HepG2 (cell line): ENCODE results near the gene CRHBP. TPM values are rescaled to one million over a fixed set of nuclear protein-coding genes. Genes with fewer than 3 reads are reported as not detected.

ENCODE experiments used
- BORCS8-MEF2B ChIP-seq: sonication (generic); formaldehyde crosslinking; IDR thresholded peaks from 2 replicates; pipeline ENCODE4 v1.8.0; 2022; ENCODE audit warnings: mild to moderate bottlenecking, missing genetic modification reagents
- HMGXB3 ChIP-seq: sonication (generic); formaldehyde crosslinking; IDR thresholded peaks from 2 replicates; pipeline ENCODE4 v1.4.0; 2020; ENCODE audit warnings: missing genetic modification reagents, borderline replicate concordance
- NFATC3 ChIP-seq: sonication (generic); formaldehyde crosslinking; IDR thresholded peaks from 2 replicates; pipeline ENCODE4 v1.5.1; 2020; ENCODE audit warnings: mild to moderate bottlenecking, missing genetic modification reagents
- TBX2 ChIP-seq: sonication (generic); formaldehyde crosslinking; IDR thresholded peaks from 2 replicates; pipeline ENCODE4 v1.5.0; 2020; ENCODE audit warnings: missing genetic modification reagents, mild to moderate bottlenecking, borderline replicate concordance
- ZNF207 ChIP-seq: fragments of 450-650 bp; IDR thresholded peaks from 2 replicates; pipeline ENCODE4 v1.6.1; 2016; ENCODE audit warnings: antibody characterized with exemption, borderline replicate concordance
- ZNF780A ChIP-seq: sonication (generic); formaldehyde crosslinking; IDR thresholded peaks from 2 replicates; pipeline ENCODE4 v1.8.0; 2022; ENCODE audit warnings: mild to moderate bottlenecking, missing genetic modification reagents, moderate library complexity
- polyA plus RNA-seq, 8 experiments: library from polyadenylated mRNA; depleted of rRNA in 3 of 8; stranded (reverse) in 7 of 8; unstranded in 1 of 8; fragments of >200 nt; fragmentation: Illumina TruSeq in 4 of 8; extraction: Trizol in 4 of 8; gene quantifications; 2 replicates each; pipeline versions ENCODE4 v1.2.1 to v1.2.3, GENCODE V29; 2011 to 2016; ENCODE audit warnings: low read depth in 4 of 8, missing spikeins in 1 of 8, mixed read lengths in 1 of 8; ENCODE audit not compliant: insufficient read depth in 1 of 8
- total RNA-seq, 5 experiments: library from RNA; depleted of rRNA; stranded (reverse); fragments of >200 nt; fragmentation: Illumina TruSeq; extraction: Trizol; gene quantifications; 2 replicates each; pipeline ENCODE4 v1.2.3, GENCODE V29; 2016; ENCODE audit warnings: low read depth in 1 of 5
- TF ChIP-seq, protein P1 (sequence below): IDR thresholded peaks from 2 replicates; pipeline ENCODE4 v1.6.1; 2016; ENCODE audit warnings: missing biosample characterization, missing genetic modification reagents, low read depth

Gene CRHBP
- total and polyA plus RNA-seq, 2 of the 13 experiments (the other 11 are each of a cell fraction or from before 2014, with no cell fraction given), result not detected

DNA sequence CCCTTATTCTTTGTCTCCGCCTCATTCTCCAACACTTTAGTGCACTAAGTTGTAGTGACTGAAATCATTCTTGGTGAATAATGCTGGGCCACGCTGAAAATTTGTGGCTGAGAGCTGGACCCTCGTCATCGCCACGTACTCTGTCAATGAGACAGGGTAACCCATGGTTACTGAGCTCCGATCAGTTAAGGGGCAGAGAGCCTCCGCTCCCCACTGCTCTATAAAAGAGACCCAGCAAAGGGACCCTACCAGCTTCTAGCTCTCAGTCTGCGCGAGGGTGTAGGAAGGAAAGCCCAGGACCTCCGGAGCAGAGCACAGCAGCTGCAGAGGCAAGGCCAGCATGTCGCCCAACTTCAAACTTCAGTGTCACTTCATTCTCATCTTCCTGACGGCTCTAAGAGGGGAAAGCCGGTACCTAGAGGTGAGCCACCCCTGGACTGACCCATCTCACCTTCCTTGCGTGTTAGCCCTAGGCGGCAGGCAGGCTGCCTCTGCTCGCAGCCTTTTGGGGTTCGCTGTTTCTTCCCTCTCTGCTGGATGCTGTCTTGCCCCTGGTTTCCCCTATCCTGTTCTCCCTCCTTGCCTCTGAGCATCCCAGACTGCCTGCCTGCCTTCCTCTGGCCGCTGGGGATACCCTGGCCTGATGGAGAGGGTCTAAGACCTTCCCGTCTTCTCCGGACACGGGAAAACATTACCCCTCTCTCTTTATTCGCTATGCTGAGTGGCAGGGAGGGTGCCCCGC is at the start of gene CRHBP (continued):
- TF ChIP-seq, protein P1, sequence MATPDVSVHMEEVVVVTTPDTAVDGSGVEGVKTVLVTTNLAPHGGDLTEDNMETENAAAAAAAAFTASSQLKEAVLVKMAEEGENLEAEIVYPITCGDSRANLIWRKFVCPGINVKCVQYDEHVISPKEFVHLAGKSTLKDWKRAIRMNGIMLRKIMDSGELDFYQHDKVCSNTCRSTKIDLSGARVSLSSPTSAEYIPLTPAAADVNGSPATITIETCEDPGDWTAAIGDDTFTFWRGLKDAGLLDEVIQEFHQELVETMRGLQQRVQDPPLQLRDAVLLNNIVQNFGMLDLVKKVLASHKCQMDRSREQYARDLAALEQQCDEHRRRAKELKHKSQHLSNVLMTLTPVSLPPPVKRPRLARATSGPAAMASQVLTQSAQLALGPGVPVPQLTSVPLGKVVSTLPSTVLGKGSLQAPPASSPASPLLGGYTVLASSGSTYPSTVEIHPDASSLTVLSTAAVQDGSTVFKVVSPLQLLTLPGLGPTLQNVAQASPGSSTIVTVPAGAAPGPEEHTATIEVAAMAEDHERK (CRISPR knock-in tag), result no peak
- TF ChIP-seq BORCS8-MEF2B (CRISPR knock-in tag) (no peak), ZNF780A (CRISPR knock-in tag) (no peak), HMGXB3 (CRISPR knock-in tag) (no peak), ZNF207 (no peak), NFATC3 (CRISPR knock-in tag) (no peak), TBX2 (no peak)
